Measurements from ENCODE around the gene ADAM17.

GRCh38 chr2:9565436-9566153 is 10.0 kb upstream of the ADAM17 start:
- TF ChIP-seq MAF1 (CRISPR knock-in tag; IDR thresholded peaks at IDR 0.05; ENCODE audit: borderline replicate concordance) (no peak), RBM22 (optimal IDR thresholded peaks at IDR 0.05; ENCODE audit: low read length) (no peak), CREB3 (CRISPR knock-in tag; IDR thresholded peaks at IDR 0.05) (no peak)
